ACC112 (cell line): Measurements from ENCODE around the gene MRTFB.
A peak's percentile ranks its signal among the peaks of the same experiment; 100 is the strongest.
"Not testable (repeated sequence)": the region's sequence is repeated elsewhere in the genome, so short reads cannot be mapped to it uniquely, and the experiment has no call there.

Experiments used
- H2AFZ ChIP-seq: fragments of 200-600 bp; sonication (generic); one replicate; pipeline ENCODE4 v1.6.0; 2017; ENCODE audit warnings: antibody characterized with exemption, low read length; ENCODE audit not compliant: unreplicated experiment
- H3K27ac ChIP-seq: fragments of 200-600 bp; sonication (generic); 2 replicates; pipeline ENCODE4 v1.5.1; 2014; ENCODE audit warnings: low read depth, mild to moderate bottlenecking, antibody characterized with exemption, low read length, moderate library complexity
- H3K27me3 ChIP-seq: fragments of 200-600 bp; sonication (generic); 2 replicates; pipeline ENCODE4 v1.6.1; 2014; ENCODE audit warnings: mild to moderate bottlenecking, antibody characterized with exemption, low read length, moderate library complexity, mixed read lengths; ENCODE audit not compliant: insufficient read depth
- H3K36me3 ChIP-seq: fragments of 200-600 bp; sonication (generic); 2 replicates; pipeline ENCODE4 v1.6.1; 2016; ENCODE audit warnings: mild to moderate bottlenecking, antibody characterized with exemption, low read length, moderate library complexity, mixed read lengths; ENCODE audit not compliant: insufficient read depth
- H3K4me1 ChIP-seq: fragments of 200-600 bp; sonication (generic); one replicate; pipeline ENCODE4 v1.6.1; 2016; ENCODE audit warnings: low read length, mixed read lengths; ENCODE audit not compliant: insufficient read depth, unreplicated experiment, control insufficient read depth
- H3K4me3 ChIP-seq: fragments of 200-600 bp; sonication (generic); 2 replicates; pipeline ENCODE4 v1.5.1; 2014; ENCODE audit warnings: mild to moderate bottlenecking, low read depth, low read length
- H3K79me2 ChIP-seq: fragments of 200-600 bp; sonication (generic); one replicate; pipeline ENCODE4 v1.6.0; 2016; ENCODE audit warnings: low read length; ENCODE audit not compliant: control insufficient read depth, unreplicated experiment, insufficient read depth

Gene MRTFB, protein sequence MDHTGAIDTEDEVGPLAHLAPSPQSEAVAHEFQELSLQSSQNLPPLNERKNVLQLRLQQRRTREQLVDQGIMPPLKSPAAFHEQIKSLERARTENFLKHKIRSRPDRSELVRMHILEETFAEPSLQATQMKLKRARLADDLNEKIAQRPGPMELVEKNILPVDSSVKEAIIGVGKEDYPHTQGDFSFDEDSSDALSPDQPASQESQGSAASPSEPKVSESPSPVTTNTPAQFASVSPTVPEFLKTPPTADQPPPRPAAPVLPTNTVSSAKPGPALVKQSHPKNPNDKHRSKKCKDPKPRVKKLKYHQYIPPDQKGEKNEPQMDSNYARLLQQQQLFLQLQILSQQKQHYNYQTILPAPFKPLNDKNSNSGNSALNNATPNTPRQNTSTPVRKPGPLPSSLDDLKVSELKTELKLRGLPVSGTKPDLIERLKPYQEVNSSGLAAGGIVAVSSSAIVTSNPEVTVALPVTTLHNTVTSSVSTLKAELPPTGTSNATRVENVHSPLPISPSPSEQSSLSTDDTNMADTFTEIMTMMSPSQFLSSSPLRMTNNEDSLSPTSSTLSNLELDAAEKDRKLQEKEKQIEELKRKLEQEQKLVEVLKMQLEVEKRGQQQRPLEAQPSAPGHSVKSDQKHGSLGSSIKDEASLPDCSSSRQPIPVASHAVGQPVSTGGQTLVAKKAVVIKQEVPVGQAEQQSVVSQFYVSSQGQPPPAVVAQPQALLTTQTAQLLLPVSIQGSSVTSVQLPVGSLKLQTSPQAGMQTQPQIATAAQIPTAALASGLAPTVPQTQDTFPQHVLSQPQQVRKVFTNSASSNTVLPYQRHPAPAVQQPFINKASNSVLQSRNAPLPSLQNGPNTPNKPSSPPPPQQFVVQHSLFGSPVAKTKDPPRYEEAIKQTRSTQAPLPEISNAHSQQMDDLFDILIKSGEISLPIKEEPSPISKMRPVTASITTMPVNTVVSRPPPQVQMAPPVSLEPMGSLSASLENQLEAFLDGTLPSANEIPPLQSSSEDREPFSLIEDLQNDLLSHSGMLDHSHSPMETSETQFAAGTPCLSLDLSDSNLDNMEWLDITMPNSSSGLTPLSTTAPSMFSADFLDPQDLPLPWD

GRCh38 chr16:14070877-14071575 is at the start of gene MRTFB:
MRTFB (plus strand) TSS chr16:14071319; CDS start chr16:14140607, 69,288 bp downstream.
- Histone ChIP-seq H3K36me3 (no peaks in the 10 kb centered on the region), H3K4me3 (peak within 1 kb of the TSS; percentile 94), H3K79me2 (peaks cover 20% of the 10 kb centered on the region), H3K27me3 (no peaks in the 10 kb centered on the region), H3K4me1 (peaks cover 7% of the 10 kb centered on the region), H3K27ac (peak within 1 kb of the TSS; percentile 30; the same call in 1 of the 2 replicates), H2AFZ (peak within 1 kb of the TSS; percentile 97)

DNA sequence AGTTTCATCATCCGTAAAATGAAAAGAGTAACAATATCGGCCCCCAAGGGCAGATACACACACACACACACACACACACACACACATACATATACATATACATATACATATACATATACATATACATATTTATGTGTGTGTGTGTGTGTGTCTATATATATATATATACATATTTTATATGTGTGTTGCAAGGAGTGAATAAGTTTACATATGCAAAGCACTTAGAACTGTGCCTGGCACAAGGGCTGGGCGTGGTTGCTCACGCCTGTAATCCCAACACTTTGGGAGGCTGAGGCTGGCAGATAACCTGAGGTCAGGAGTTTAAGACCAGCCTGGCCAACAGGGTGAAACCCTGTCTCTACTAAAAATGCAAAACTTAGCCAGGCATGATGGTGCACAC is 47.6 kb upstream of the MRTFB start:
- not testable (repeated sequence) for H3K27me3 ChIP-seq, H3K4me1 ChIP-seq, H3K27ac ChIP-seq, H3K79me2 ChIP-seq, H3K4me3 ChIP-seq, H3K36me3 ChIP-seq, H2AFZ ChIP-seq

DNA sequence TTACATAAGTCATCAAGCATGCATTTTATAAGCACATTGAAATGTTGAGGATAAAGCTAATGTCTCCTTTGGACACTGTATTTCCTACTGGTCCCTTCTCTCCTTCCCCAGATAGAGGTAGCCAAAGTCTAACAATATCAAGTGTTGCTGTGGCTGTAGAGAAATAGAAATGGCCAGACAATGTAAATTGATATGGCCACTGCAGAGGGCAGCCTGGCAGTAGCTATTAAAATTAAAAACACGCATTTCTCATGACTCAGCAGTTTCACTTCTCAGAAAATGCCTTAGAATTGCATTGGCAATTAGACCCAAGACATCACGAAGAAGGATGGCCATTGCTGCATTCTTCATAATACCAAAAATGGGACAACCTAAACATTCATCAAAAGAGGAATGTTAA is 46.8 kb upstream of the MRTFB start:
- H3K79me2 ChIP-seq = no peaks in the 10 kb centered on the region
- no peak overlapping the region for H3K27ac ChIP-seq
- H3K27me3 ChIP-seq = no peaks in the 10 kb centered on the region
- peaks cover 7% of the 10 kb centered on the region for H3K4me1 ChIP-seq
- H2AFZ ChIP-seq = no peak overlapping the region
- no peaks in the 10 kb centered on the region for H3K36me3 ChIP-seq
- H3K4me3 ChIP-seq = no peak overlapping the region

DNA sequence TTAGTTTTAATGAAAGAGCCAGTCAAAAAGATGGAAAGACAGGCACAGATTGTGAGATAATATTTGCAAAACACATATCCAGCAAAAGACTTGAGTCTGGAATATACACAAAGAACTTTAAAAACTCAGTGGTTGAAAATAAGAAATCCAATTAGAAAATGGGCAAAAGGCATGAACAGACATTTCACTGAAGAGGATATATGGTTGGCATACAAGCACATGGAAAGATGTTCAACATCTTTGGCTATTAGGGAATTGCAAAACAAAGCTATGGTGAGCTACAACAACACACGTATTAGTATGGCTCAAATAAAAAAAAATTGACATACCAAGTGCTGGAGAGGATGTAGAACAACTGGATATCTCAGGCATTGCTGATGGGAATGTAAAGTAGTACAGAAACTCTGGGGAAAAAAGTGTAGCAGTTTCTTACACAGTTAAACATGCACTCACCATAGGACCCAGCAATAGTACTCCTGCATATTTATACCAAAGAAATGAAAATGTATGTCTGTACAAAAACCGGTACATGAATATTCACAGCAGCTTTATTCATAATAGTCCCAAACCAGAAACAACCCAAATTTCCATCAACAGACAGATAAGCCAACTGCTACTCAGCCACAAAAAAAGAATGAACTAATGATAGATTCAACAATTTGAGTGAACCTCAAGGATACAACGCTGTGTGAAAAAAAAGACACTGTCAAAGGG is 44.4 kb upstream of the MRTFB start:
- Histone ChIP-seq H3K27me3 (no peaks in the 10 kb centered on the region), H3K36me3 (no peaks in the 10 kb centered on the region), H2AFZ (no peak overlapping the region), H3K4me1 (peaks cover 7% of the 10 kb centered on the region), H3K79me2 (no peaks in the 10 kb centered on the region), H3K27ac (no peak overlapping the region), H3K4me3 (no peak overlapping the region)

GRCh38 chr16:14028202-14028601 is 42.9 kb upstream of the MRTFB start:
- no peak overlapping the region for H3K4me3 ChIP-seq
- H2AFZ ChIP-seq = no peak overlapping the region
- peaks cover 7% of the 10 kb centered on the region for H3K4me1 ChIP-seq
- H3K79me2 ChIP-seq = no peaks in the 10 kb centered on the region
- H3K27ac ChIP-seq = no peak overlapping the region
- H3K36me3 ChIP-seq = no peaks in the 10 kb centered on the region
- no peaks in the 10 kb centered on the region for H3K27me3 ChIP-seq

GRCh38 chr16:14029658-14030057 is 41.5 kb upstream of the MRTFB start:
- no peak overlapping the region for H3K4me3 ChIP-seq
- no peaks in the 10 kb centered on the region for H3K27me3 ChIP-seq
- H3K27ac ChIP-seq = no peak overlapping the region
- H3K4me1 ChIP-seq = peaks cover under 1% of the 10 kb centered on the region
- H2AFZ ChIP-seq = no peak overlapping the region
- H3K79me2 ChIP-seq = no peaks in the 10 kb centered on the region
- H3K36me3 ChIP-seq = no peaks in the 10 kb centered on the region

- Histone ChIP-seq H3K36me3 (no peaks in the 10 kb centered on the region), H3K4me3 (no peak overlapping the region), H2AFZ (no peak overlapping the region), H3K27ac (no peak overlapping the region), H3K27me3 (no peaks in the 10 kb centered on the region), H3K4me1 (no peaks in the 10 kb centered on the region), H3K79me2 (no peaks in the 10 kb centered on the region)
These were observed 36.0 kb upstream of the MRTFB start for GRCh38 chr16:14035092-14035491.

GRCh38 chr16:14036889-14037288 is 34.2 kb upstream of the MRTFB start:
- H2AFZ ChIP-seq = no peak overlapping the region
- H3K36me3 ChIP-seq = no peaks in the 10 kb centered on the region
- H3K4me3 ChIP-seq = no peak overlapping the region
- no peaks in the 10 kb centered on the region for H3K4me1 ChIP-seq
- H3K27ac ChIP-seq = no peak overlapping the region
- H3K79me2 ChIP-seq = no peaks in the 10 kb centered on the region
- H3K27me3 ChIP-seq = no peaks in the 10 kb centered on the region

DNA sequence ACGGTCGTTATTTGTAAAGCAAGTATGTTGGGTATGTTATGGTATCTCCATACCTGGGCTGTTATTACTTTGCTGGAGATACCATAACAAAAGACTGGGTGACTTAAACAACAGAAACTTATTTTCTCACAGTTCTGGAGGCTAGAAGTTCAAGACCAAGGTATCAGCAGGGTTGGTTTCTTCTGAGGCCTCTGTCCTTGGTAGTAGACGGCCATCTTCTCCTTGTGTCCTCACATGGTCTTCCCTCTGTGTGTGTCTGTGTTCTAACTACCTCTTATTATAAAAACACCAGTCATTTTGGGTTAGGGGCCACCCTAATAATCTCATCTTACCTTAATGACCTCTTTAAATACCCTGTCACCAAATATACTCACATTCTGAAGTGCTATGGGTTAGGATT is 33.2 kb upstream of the MRTFB start:
- H3K27ac ChIP-seq = no peak overlapping the region
- no peaks in the 10 kb centered on the region for H3K27me3 ChIP-seq
- no peak overlapping the region for H2AFZ ChIP-seq
- no peaks in the 10 kb centered on the region for H3K4me1 ChIP-seq
- H3K4me3 ChIP-seq = no peak overlapping the region
- H3K36me3 ChIP-seq = no peaks in the 10 kb centered on the region
- no peaks in the 10 kb centered on the region for H3K79me2 ChIP-seq

- Histone ChIP-seq H3K36me3 (no peaks in the 10 kb centered on the region), H3K79me2 (no peaks in the 10 kb centered on the region), H2AFZ (no peak overlapping the region), H3K27ac (no peak overlapping the region), H3K4me3 (no peak overlapping the region), H3K4me1 (no peaks in the 10 kb centered on the region), H3K27me3 (peaks cover 10% of the 10 kb centered on the region; the same call in 1 of the 2 replicates)
These were observed 30.0 kb upstream of the MRTFB start for GRCh38 chr16:14041164-14041563.
